Left lung (tissue), 10 donors: ENCODE results near the gene MTREX. TPM values are rescaled to one million over a fixed set of nuclear protein-coding genes. Genes with fewer than 3 reads are reported as not detected.

ENCODE experiments used
- ATAC-seq: fragments of 200-7000 bp; cut with Tn5 transposase; one replicate; pipeline ENCODE4 v1.9.1; 2020; ENCODE audit warnings: moderate library complexity
- DNase-seq, 4 donors: peaks; one replicate each; pipeline ENCODE4 v3.0.0-alpha.2; 2013 to 2020
- H3K27ac ChIP-seq, 2 donors: fragments of 200-600 bp; sonication (generic) in 1 of 2; one replicate each; pipeline versions ENCODE4 v1.5.0 to v1.8.0; 2020 to 2021
- H3K27me3 ChIP-seq, 2 donors: fragments of 200-600 bp; sonication (generic) in 1 of 2; one replicate each; pipeline versions ENCODE4 v1.5.0 to v1.8.0; 2020 to 2021
- H3K36me3 ChIP-seq, 2 donors: fragments of 200-600 bp; sonication (generic) in 1 of 2; one replicate each; pipeline versions ENCODE4 v1.5.0 to v1.8.0; 2020 to 2021
- H3K4me1 ChIP-seq, 2 donors: fragments of 200-600 bp; one replicate each; pipeline ENCODE4 v1.8.0; 2021
- H3K4me3 ChIP-seq, 2 donors: fragments of 200-600 bp; sonication (generic) in 1 of 2; one replicate each; pipeline versions ENCODE4 v1.5.0 to v1.8.0; 2020 to 2021; ENCODE audit warnings: mild to moderate bottlenecking in 1 of 2
- H3K9me3 ChIP-seq, 2 donors: fragments of 200-600 bp; sonication (generic) in 1 of 2; one replicate each; pipeline versions ENCODE4 v1.5.0 to v1.8.0; 2020 to 2021
- intact Hi-C, 2 donors: fragments of 100-400 bp; cut with DNase I; formaldehyde crosslinking; loops; one replicate each; pipeline versions ENCODE4 v1.11.2 to v1.14.2; 2022
- polyA plus RNA-seq, 6 donors: library from polyadenylated mRNA; unstranded; fragments of 120-200 nt; gene quantifications; one replicate each; pipeline ENCODE4 v1.2.1, GENCODE V29; 2013; ENCODE audit not compliant: insufficient read length in 6 of 6
- total RNA-seq, 2 donors: library from RNA; stranded (reverse); fragmentation: NEBNext Ultra II Directional; extraction: Animal tissue kit (Norgen Biotek cat#: 25700); gene quantifications; one replicate each; pipeline ENCODE4 v1.2.1, GENCODE V29; 2021
- TF ChIP-seq, protein P1 (sequence below), 2 donors: fragments of 200-600 bp; sonication (generic) in 1 of 2; IDR thresholded peaks; one replicate each; pipeline versions ENCODE4 v1.5.0 to v1.8.0; 2021; ENCODE audit warnings: antibody characterized with exemption in 2 of 2
- donor health status: DM: no; HTN: yes; CAD: no.
- donor health status: DM: no; HTN: no; CAD: no.

The MTREX gene
- total and polyA plus RNA-seq, 8 donors: 48.8 to 112 (median 87.6) TPM

DNA sequence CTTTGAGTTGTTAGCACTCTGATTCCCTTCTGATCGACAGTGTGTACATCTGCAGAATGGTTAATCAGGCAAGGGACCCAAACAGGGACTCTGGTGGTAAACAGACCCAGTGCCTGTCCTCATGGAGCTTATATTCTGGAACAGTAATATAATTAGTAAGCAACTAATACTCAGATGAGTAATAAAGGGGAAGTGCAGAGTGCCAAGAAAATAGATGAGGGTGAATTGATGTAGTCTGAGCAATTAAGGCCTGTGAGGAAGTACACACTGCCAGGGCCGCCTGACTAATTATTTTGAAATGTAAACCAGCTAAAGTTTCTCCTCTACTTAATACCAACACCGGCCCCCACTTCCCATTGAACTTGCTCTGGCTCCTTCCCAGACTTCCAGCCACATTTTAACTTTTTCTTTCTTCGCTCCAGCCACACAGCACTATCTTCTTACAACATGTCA, 4.5 kb upstream of the MTREX start:
- TF ChIP-seq, protein P1, sequence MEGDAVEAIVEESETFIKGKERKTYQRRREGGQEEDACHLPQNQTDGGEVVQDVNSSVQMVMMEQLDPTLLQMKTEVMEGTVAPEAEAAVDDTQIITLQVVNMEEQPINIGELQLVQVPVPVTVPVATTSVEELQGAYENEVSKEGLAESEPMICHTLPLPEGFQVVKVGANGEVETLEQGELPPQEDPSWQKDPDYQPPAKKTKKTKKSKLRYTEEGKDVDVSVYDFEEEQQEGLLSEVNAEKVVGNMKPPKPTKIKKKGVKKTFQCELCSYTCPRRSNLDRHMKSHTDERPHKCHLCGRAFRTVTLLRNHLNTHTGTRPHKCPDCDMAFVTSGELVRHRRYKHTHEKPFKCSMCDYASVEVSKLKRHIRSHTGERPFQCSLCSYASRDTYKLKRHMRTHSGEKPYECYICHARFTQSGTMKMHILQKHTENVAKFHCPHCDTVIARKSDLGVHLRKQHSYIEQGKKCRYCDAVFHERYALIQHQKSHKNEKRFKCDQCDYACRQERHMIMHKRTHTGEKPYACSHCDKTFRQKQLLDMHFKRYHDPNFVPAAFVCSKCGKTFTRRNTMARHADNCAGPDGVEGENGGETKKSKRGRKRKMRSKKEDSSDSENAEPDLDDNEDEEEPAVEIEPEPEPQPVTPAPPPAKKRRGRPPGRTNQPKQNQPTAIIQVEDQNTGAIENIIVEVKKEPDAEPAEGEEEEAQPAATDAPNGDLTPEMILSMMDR (IDR thresholded peaks at IDR 0.05): no peak
- H3K9me3 ChIP-seq: peaks cover 0 to 14% of the 10 kb centered on the region in 2 donors
- DNase-seq (peak in 1 of 4 donors; percentile 53), ATAC-seq (peak; percentile 23)
- H3K27me3 ChIP-seq: no peaks in the 10 kb centered on the region
- H3K4me1 ChIP-seq: peaks cover 9 to 38% of the 10 kb centered on the region in 2 donors
- peak overlapping the region; percentile 49 to 69 for H3K27ac ChIP-seq
- no peak overlapping the region for H3K4me3 ChIP-seq
- H3K36me3 ChIP-seq: peaks cover 0 to 9% of the 10 kb centered on the region in 2 donors
- intact Hi-C loops: no loop called here

DNA sequence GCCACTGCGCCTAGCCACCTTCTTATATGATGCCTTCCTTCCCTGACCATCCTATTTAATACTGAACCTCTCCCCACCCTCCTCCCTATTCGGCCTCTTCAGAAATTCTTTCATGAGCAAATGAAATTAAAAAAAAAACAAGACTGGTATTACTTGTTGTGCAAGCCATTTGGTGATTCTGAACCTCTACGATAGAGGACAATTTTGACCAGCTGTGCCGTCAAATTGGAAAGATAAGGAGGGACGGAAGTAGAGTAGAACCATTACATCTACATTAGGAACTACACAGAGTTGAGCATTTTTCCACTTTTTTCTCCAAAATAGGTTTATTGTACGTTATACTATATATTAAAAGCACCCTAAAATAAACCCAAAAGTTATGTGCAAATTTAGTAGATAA, 3.2 kb upstream of the MTREX start:
- Histone ChIP-seq H3K9me3 (peaks cover 0 to 14% of the 10 kb centered on the region in 2 donors), H3K4me1 (peaks cover 16 to 50% of the 10 kb centered on the region in 2 donors), H3K27me3 (no peaks in the 10 kb centered on the region), H3K27ac (peak overlapping the region; percentile 2 to 69), H3K36me3 (peaks cover 0 to 7% of the 10 kb centered on the region in 2 donors), H3K4me3 (no peak overlapping the region)
- DNase-seq (no peak), ATAC-seq (no peak)
- TF ChIP-seq, protein P1 (IDR thresholded peaks at IDR 0.05): no peak
- intact Hi-C loops: no loop called here

GRCh38 chr5:55305345-55305744, 2.4 kb upstream of the MTREX start:
- Histone ChIP-seq H3K27ac (peak overlapping the region in 1 of 2 donors; percentile 2), H3K27me3 (no peaks in the 10 kb centered on the region), H3K36me3 (peaks cover 0 to 7% of the 10 kb centered on the region in 2 donors), H3K4me1 (peaks cover 18 to 58% of the 10 kb centered on the region in 2 donors), H3K9me3 (peaks cover 0 to 14% of the 10 kb centered on the region in 2 donors), H3K4me3 (no peak overlapping the region)
- DNase-seq (no peak), ATAC-seq (no peak)
- TF ChIP-seq, protein P1 (IDR thresholded peaks at IDR 0.05): no peak
- intact Hi-C loops: no loop called here

- Histone ChIP-seq H3K4me3 (peak overlapping the region; percentile 80 to 82), H3K27ac (peak overlapping the region; percentile 96 to 97), H3K4me1 (peaks cover 18 to 62% of the 10 kb centered on the region in 2 donors), H3K36me3 (no peaks in the 10 kb centered on the region), H3K27me3 (no peaks in the 10 kb centered on the region), H3K9me3 (peaks cover 0 to 7% of the 10 kb centered on the region in 2 donors)
- TF ChIP-seq, protein P1 (IDR thresholded peaks at IDR 0.05): no peak
- no peak for DNase-seq
- intact Hi-C loops: no loop called here
- ATAC-seq: peak; percentile 21
Observed at GRCh38 chr5:55306641-55307382, 977 bp upstream of the MTREX start.

- intact Hi-C loops: no loop called here
- no peaks in the 10 kb centered on the region for H3K36me3 ChIP-seq
- peak overlapping the region; percentile 80 to 82 for H3K4me3 ChIP-seq
- H3K27ac ChIP-seq: peak overlapping the region; percentile 96 to 97
- no peaks in the 10 kb centered on the region for H3K27me3 ChIP-seq
- no peaks in the 10 kb centered on the region for H3K9me3 ChIP-seq
- DNase-seq (peak in 1 of 4 donors; percentile 39), ATAC-seq (peak; percentile 4)
- TF ChIP-seq, protein P1 (IDR thresholded peaks at IDR 0.05): no peak
- peaks cover 18 to 58% of the 10 kb centered on the region in 2 donors for H3K4me1 ChIP-seq
Observed at GRCh38 chr5:55308254-55308836, 556 bp downstream of the MTREX start.
